HCT116 (cell line): ENCODE data around the gene ESR2. TPM values are rescaled to one million over a fixed set of nuclear protein-coding genes. Genes with fewer than 3 reads are reported as not detected.

ENCODE experiments used
- ATAC-seq: fragments of 200-7000 bp; cut with Tn5 transposase; 2 replicates; pipeline ENCODE4 v1.9.1; 2020; ENCODE audit warnings: mild to moderate bottlenecking, moderate library complexity
- BruUV-seq: library from RNA; stranded (reverse); fragments of 400-500 nt; replicated peaks from 2 replicates; lab custom pipeline; 2021; lab: Mats Ljungman, UMichigan
- CTCF ChIA-PET: fragments of 300-600 bp; sonication (Branson Sonifier 250); formaldehyde crosslinking; loops from one replicate; lab custom pipeline; 2021; ENCODE audit warnings: antibody characterized with exemption; lab: Charles Lee
- POLR2A ChIA-PET: fragments of 300-600, 350-600 bp; sonication (Branson Sonifier 250); formaldehyde crosslinking; loops from one replicate; lab custom pipeline; 2021; ENCODE audit warnings: antibody characterized with exemption; lab: Charles Lee
- RAD21 ChIA-PET, 2 experiments: fragments of 300-600 bp; sonication (Branson Sonifier 250); formaldehyde crosslinking; loops; one replicate each; lab custom pipeline; 2023; ENCODE audit warnings: low total read pairs in 2 of 2; ENCODE audit not compliant: uncharacterized antibody in 2 of 2, unreplicated experiment in 2 of 2, low non-redundant PET in 1 of 2; lab: Charles Lee
- DNase-seq: peaks from one replicate; pipeline ENCODE4 v3.0.0-alpha.2; 2010; ENCODE audit warnings: low read depth, low spot score
- H2AFZ ChIP-seq: fragments of 200-600 bp; shearing (Covaris generic), sonication (generic); 2 replicates; pipeline ENCODE4 v1.6.1; 2017; ENCODE audit warnings: low read depth, mixed run types, mixed read lengths, antibody characterized with exemption, low read length; ENCODE audit not compliant: poor library complexity, severe bottlenecking
- H3K27ac ChIP-seq: 2 replicates; pipeline ENCODE4 v1.5.1; 2012; ENCODE audit warnings: low read depth, low read length
- H3K27me3 ChIP-seq: fragments of 200-600 bp; sonication (generic); 2 replicates; pipeline ENCODE4 v1.6.1; 2016; ENCODE audit warnings: mixed run types, low read length, mixed read lengths; ENCODE audit not compliant: insufficient read depth
- H3K36me3 ChIP-seq, 2 experiments: fragments of 200-500 bp in 1 of 2; fragments of 200-600 bp in 1 of 2; sonication (Bioruptor generic) in 1 of 2; sonication (generic) in 1 of 2; 2 replicates each; pipeline versions ENCODE4 v1.5.1 to v1.6.1; 2014 to 2016; ENCODE audit warnings: low read length in 2 of 2, inconsistent platforms in 1 of 2, mixed read lengths in 1 of 2, mixed run types in 1 of 2; ENCODE audit not compliant: insufficient read depth in 2 of 2, control insufficient read depth in 1 of 2
- H3K4me1 ChIP-seq, 2 experiments: fragments of 200-600 bp in 1 of 2; sonication (generic) in 1 of 2; 2 replicates each; pipeline versions ENCODE4 v1.5.1 to v1.6.1; 2012 to 2017; ENCODE audit warnings: low read length in 2 of 2, inconsistent platforms in 1 of 2, mild to moderate bottlenecking in 1 of 2, mixed read lengths in 1 of 2, mixed run types in 1 of 2, moderate library complexity in 1 of 2; ENCODE audit not compliant: insufficient read depth in 2 of 2, control insufficient read depth in 1 of 2
- H3K4me2 ChIP-seq: fragments of 200-600 bp; sonication (generic); 2 replicates; pipeline ENCODE4 v1.6.1; 2017; ENCODE audit warnings: mixed run types, low read length, mixed read lengths
- H3K4me3 ChIP-seq, 2 experiments: fragments of 200-600 bp in 1 of 2; sonication (generic) in 1 of 2; replicated peaks in 1 of 2; 2 replicates each; pipeline ENCODE4 v1.5.1; 2011 to 2016; ENCODE audit warnings: low read length in 2 of 2, control low read depth in 1 of 2, low read depth in 1 of 2, mild to moderate bottlenecking in 1 of 2, mixed read lengths in 1 of 2, mixed run types in 1 of 2
- H3K79me2 ChIP-seq: fragments of 200-600 bp; sonication (generic); 2 replicates; pipeline ENCODE4 v1.6.1; 2017; ENCODE audit warnings: mild to moderate bottlenecking, mixed run types, low read length, moderate library complexity, mixed read lengths; ENCODE audit not compliant: insufficient read depth
- H3K9ac ChIP-seq: fragments of 200-600 bp; sonication (generic); 2 replicates; pipeline ENCODE4 v1.6.1; 2016; ENCODE audit warnings: low read length, mixed read lengths
- H3K9me2 ChIP-seq: fragments of 200-600 bp; sonication (generic), shearing (Covaris generic); 2 replicates; pipeline ENCODE4 v1.6.1; 2017; ENCODE audit warnings: mixed run types, mild to moderate bottlenecking, moderate library complexity; ENCODE audit not compliant: insufficient read depth
- H3K9me3 ChIP-seq, 2 experiments: fragments of 200-500 bp in 1 of 2; fragments of 200-600 bp in 1 of 2; sonication (Bioruptor generic) in 1 of 2; sonication (generic) in 1 of 2; 2 replicates each; pipeline ENCODE4 v1.6.1; 2014 to 2017; ENCODE audit warnings: low read length in 2 of 2, mixed read lengths in 2 of 2, inconsistent platforms in 1 of 2, low read depth in 1 of 2, mild to moderate bottlenecking in 1 of 2, mixed run types in 1 of 2, moderate library complexity in 1 of 2; ENCODE audit not compliant: control insufficient read depth in 1 of 2, insufficient read depth in 1 of 2
- H4K20me1 ChIP-seq: fragments of 200-600 bp; sonication (generic), shearing (Covaris generic); 2 replicates; pipeline ENCODE4 v1.6.1; 2017; ENCODE audit warnings: mixed run types, mild to moderate bottlenecking, moderate library complexity; ENCODE audit not compliant: insufficient read depth
- ATF3 ChIP-seq: IDR thresholded peaks from 2 replicates; pipeline ENCODE4 v1.6.1; 2012
- CBX3 ChIP-seq: IDR thresholded peaks from 2 replicates; pipeline ENCODE4 v1.6.1; 2012; ENCODE audit warnings: low read depth
- CEBPB ChIP-seq: IDR thresholded peaks from 2 replicates; pipeline ENCODE4 v1.6.1; 2012; ENCODE audit warnings: low read depth
- EZH2 ChIP-seq: fragments of 200-600 bp; sonication (generic); IDR thresholded peaks from 2 replicates; pipeline ENCODE4 v1.6.1; 2017; ENCODE audit warnings: antibody characterized with exemption, mixed run types
- EZH2phosphoT487 ChIP-seq: fragments of 200-600 bp; IDR thresholded peaks from 2 replicates; pipeline ENCODE4 v1.6.1; 2018; ENCODE audit warnings: antibody characterized with exemption, borderline replicate concordance
- FOSL1 ChIP-seq: IDR thresholded peaks from 2 replicates; pipeline ENCODE4 v1.6.1; 2012; ENCODE audit warnings: low read depth
- JUND ChIP-seq: IDR thresholded peaks from 2 replicates; pipeline ENCODE4 v1.6.1; 2012
- MAX ChIP-seq: IDR thresholded peaks from 2 replicates; pipeline ENCODE4 v1.6.1; 2012
- POLR2AphosphoS5 ChIP-seq: IDR thresholded peaks from 2 replicates; pipeline ENCODE4 v1.6.1; 2011; ENCODE audit warnings: mild to moderate bottlenecking, low read depth, low read length, moderate library complexity
- RAD21 ChIP-seq: IDR thresholded peaks from 2 replicates; pipeline ENCODE4 v1.6.1; 2012; ENCODE audit warnings: low read depth, mild to moderate bottlenecking
- SIN3A ChIP-seq: IDR thresholded peaks from 2 replicates; pipeline ENCODE4 v1.6.1; 2012; ENCODE audit warnings: low read depth
- SP1 ChIP-seq: IDR thresholded peaks from 2 replicates; pipeline ENCODE4 v1.6.1; 2012; ENCODE audit warnings: low read depth
- TCF7L2 ChIP-seq: IDR thresholded peaks from 2 replicates; pipeline ENCODE4 v1.7.0; 2011; ENCODE audit warnings: borderline replicate concordance, inconsistent platforms; ENCODE audit not compliant: insufficient read depth, insufficient read length; ENCODE audit errors: extremely low read depth
- YY1 ChIP-seq: IDR thresholded peaks from 2 replicates; pipeline ENCODE4 v1.6.1; 2011; ENCODE audit warnings: low read length, low read depth, moderate library complexity, mild to moderate bottlenecking; ENCODE audit not compliant: insufficient replicate concordance; ENCODE audit errors: extremely low read depth
- ZFX ChIP-seq: fragments of 450-650 bp; IDR thresholded peaks from 2 replicates; pipeline ENCODE4 v1.6.1; 2017
- ZNF274 ChIP-seq: fragments of 200-500 bp; sonication (Bioruptor generic); IDR thresholded peaks from 2 replicates; pipeline ENCODE4 v1.6.1; 2014; ENCODE audit warnings: mild to moderate bottlenecking, low read depth, low read length, inconsistent platforms
- intact Hi-C: fragments of 100-400 bp; cut with micrococcal nuclease; formaldehyde crosslinking; loops from 2 replicates; pipeline ENCODE4 v1.10.0; 2022
- total RNA-seq: library from RNA; stranded (reverse); gene quantifications from one replicate; pipeline ENCODE4 v1.2.1, GENCODE V29; 2021; ENCODE audit not compliant: unreplicated experiment
- TF ChIP-seq, protein P1 (sequence below): IDR thresholded peaks from 2 replicates; pipeline ENCODE4 v1.6.1; 2012; ENCODE audit warnings: low read depth
- TF ChIP-seq, protein P2 (sequence below), 3 experiments: fragments of 200-600 bp in 1 of 3; sonication (generic) in 1 of 3; IDR thresholded peaks in 2 of 3; conservative IDR thresholded peaks in 1 of 3; 2 replicates each; pipeline ENCODE4 v1.5.1; 2012 to 2017; ENCODE audit warnings: low read depth in 2 of 3, low read length in 2 of 3, antibody characterized with exemption in 1 of 3, borderline replicate concordance in 1 of 3, control low read depth in 1 of 3, mild to moderate bottlenecking in 1 of 3, mixed read lengths in 1 of 3, mixed run types in 1 of 3, moderate library complexity in 1 of 3; ENCODE audit not compliant: insufficient read depth in 1 of 3

Gene ESR2
- total RNA-seq, 1 experiment from 2014 or later = 0.32 TPM

DNA sequence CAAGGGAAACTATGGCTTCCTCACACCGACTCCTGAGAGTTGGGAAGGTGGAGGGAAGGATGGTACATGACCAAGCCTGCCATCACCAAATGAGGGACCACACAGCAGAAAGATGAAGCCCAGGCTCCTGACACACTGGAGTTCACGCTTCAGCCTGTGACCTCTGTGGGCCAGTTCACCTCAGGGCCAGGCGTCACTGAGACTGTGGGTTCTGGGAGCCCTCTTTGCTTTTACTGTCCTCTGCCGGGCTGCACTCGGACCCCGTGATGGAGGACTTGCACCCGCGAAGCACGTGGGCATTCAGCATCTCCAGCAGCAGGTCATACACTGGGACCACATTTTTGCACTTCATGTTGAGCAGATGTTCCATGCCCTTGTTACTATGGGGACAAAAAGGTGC, 61.2 kb downstream of the ESR2 start:
- peaks cover 0 to 2% of the 10 kb centered on the region in 2 experiments; a peak in 1 of 4 replicates for H3K36me3 ChIP-seq
- ChIA-PET CTCF (no interaction called here), POLR2A (no interaction called here), RAD21 (no interaction called here)
- H3K27me3 ChIP-seq = no peaks in the 10 kb centered on the region
- TF ChIP-seq ZFX = no peak
- TF ChIP-seq MAX = no peak
- TF ChIP-seq CBX3 = no peak
- no peak for TF ChIP-seq EZH2
- TF ChIP-seq CEBPB = no peak
- no peak for TF ChIP-seq POLR2AphosphoS5
- TF ChIP-seq JUND = no peak
- TF ChIP-seq, protein P1, sequence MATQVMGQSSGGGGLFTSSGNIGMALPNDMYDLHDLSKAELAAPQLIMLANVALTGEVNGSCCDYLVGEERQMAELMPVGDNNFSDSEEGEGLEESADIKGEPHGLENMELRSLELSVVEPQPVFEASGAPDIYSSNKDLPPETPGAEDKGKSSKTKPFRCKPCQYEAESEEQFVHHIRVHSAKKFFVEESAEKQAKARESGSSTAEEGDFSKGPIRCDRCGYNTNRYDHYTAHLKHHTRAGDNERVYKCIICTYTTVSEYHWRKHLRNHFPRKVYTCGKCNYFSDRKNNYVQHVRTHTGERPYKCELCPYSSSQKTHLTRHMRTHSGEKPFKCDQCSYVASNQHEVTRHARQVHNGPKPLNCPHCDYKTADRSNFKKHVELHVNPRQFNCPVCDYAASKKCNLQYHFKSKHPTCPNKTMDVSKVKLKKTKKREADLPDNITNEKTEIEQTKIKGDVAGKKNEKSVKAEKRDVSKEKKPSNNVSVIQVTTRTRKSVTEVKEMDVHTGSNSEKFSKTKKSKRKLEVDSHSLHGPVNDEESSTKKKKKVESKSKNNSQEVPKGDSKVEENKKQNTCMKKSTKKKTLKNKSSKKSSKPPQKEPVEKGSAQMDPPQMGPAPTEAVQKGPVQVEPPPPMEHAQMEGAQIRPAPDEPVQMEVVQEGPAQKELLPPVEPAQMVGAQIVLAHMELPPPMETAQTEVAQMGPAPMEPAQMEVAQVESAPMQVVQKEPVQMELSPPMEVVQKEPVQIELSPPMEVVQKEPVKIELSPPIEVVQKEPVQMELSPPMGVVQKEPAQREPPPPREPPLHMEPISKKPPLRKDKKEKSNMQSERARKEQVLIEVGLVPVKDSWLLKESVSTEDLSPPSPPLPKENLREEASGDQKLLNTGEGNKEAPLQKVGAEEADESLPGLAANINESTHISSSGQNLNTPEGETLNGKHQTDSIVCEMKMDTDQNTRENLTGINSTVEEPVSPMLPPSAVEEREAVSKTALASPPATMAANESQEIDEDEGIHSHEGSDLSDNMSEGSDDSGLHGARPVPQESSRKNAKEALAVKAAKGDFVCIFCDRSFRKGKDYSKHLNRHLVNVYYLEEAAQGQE = no peak
- TF ChIP-seq EZH2phosphoT487 = no peak
- TF ChIP-seq RAD21 = no peak
- no peak for TF ChIP-seq SP1
- TF ChIP-seq ATF3 = no peak
- TF ChIP-seq YY1 = no peak
- no peak for TF ChIP-seq FOSL1
- TF ChIP-seq, protein P2, sequence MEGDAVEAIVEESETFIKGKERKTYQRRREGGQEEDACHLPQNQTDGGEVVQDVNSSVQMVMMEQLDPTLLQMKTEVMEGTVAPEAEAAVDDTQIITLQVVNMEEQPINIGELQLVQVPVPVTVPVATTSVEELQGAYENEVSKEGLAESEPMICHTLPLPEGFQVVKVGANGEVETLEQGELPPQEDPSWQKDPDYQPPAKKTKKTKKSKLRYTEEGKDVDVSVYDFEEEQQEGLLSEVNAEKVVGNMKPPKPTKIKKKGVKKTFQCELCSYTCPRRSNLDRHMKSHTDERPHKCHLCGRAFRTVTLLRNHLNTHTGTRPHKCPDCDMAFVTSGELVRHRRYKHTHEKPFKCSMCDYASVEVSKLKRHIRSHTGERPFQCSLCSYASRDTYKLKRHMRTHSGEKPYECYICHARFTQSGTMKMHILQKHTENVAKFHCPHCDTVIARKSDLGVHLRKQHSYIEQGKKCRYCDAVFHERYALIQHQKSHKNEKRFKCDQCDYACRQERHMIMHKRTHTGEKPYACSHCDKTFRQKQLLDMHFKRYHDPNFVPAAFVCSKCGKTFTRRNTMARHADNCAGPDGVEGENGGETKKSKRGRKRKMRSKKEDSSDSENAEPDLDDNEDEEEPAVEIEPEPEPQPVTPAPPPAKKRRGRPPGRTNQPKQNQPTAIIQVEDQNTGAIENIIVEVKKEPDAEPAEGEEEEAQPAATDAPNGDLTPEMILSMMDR (IDR thresholded peaks at IDR 0.05 in 2 of 3, conservative IDR thresholded peaks at IDR 0.05 in 1 of 3; ENCODE audit: borderline replicate concordance in 1 of 3, insufficient read depth in 1 of 3, low read depth in 2 of 3, low read length in 2 of 3) = no peak
- no peak for TF ChIP-seq TCF7L2
- TF ChIP-seq SIN3A = no peak
- TF ChIP-seq ZNF274 = no peak
- no peak overlapping the region for H2AFZ ChIP-seq
- no peaks in the 10 kb centered on the region for H3K9me3 ChIP-seq
- DNase-seq (no peak), ATAC-seq (no peak)
- H3K4me1 ChIP-seq = no peaks in the 10 kb centered on the region
- H3K4me2 ChIP-seq = no peak overlapping the region
- no peaks in the 10 kb centered on the region for H3K79me2 ChIP-seq
- no peak overlapping the region for H3K4me3 ChIP-seq
- no peaks in the 10 kb centered on the region for H3K9me2 ChIP-seq
- no TSS peak for BruUV-seq
- H3K9ac ChIP-seq = no peak overlapping the region
- intact Hi-C loops = no loop called here
- H3K27ac ChIP-seq = no peak overlapping the region
- H4K20me1 ChIP-seq = no peaks in the 10 kb centered on the region
